Liver (tissue), 3 donors: ENCODE data around the gene FTCD.

ENCODE experiments used
- CTCF ChIP-seq: fragments of 150-350 bp; IDR thresholded peaks from 2 replicates; pipeline ENCODE4 v1.5.1; 2017; ENCODE audit warnings: improper control_type of control experiment, low read depth, low read length; ENCODE audit not compliant: missing input control
- RXRA ChIP-seq, 2 donors: IDR thresholded peaks; 2 replicates each; pipeline ENCODE4 v1.6.1; 2017 to 2018; ENCODE audit warnings: antibody characterized with exemption in 2 of 2, mild to moderate bottlenecking in 1 of 2
- donor health status: healthy.
- donor health status: healthy.

- no peak for TF ChIP-seq CTCF
- TF ChIP-seq RXRA (IDR thresholded peaks at IDR 0.05) = no peak
Observed at GRCh38 chr21:46118316-46119143, 36.8 kb downstream of the FTCD start.
